ENCODE data around the gene TLE3.

GRCh38 chr15:70046679-70047369 lies 50.9 kb downstream of the TLE3 start:
- TF ChIP-seq, protein P1, sequence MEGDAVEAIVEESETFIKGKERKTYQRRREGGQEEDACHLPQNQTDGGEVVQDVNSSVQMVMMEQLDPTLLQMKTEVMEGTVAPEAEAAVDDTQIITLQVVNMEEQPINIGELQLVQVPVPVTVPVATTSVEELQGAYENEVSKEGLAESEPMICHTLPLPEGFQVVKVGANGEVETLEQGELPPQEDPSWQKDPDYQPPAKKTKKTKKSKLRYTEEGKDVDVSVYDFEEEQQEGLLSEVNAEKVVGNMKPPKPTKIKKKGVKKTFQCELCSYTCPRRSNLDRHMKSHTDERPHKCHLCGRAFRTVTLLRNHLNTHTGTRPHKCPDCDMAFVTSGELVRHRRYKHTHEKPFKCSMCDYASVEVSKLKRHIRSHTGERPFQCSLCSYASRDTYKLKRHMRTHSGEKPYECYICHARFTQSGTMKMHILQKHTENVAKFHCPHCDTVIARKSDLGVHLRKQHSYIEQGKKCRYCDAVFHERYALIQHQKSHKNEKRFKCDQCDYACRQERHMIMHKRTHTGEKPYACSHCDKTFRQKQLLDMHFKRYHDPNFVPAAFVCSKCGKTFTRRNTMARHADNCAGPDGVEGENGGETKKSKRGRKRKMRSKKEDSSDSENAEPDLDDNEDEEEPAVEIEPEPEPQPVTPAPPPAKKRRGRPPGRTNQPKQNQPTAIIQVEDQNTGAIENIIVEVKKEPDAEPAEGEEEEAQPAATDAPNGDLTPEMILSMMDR (IDR thresholded peaks at IDR 0.05): no peak
- TF ChIP-seq POLR2A (IDR thresholded peaks at IDR 0.05): no peak
- TF ChIP-seq EP300 (IDR thresholded peaks at IDR 0.05): no peak
- TF ChIP-seq POLR2AphosphoS5 (IDR thresholded peaks at IDR 0.05): no peak
